H1 (cell line): ENCODE data around the gene ATP11A. TPM values are rescaled to one million over a fixed set of nuclear protein-coding genes. Genes with fewer than 3 reads are reported as not detected.

Source experiments
- CTCF ChIA-PET: fragments of 300-600 bp; sonication (Branson Sonifier 250); formaldehyde crosslinking; loops from one replicate; lab custom pipeline; 2021; ENCODE audit not compliant: partially characterized antibody; lab: Charles Lee
- POLR2A ChIA-PET: fragments of 300-600 bp; sonication (Branson Sonifier 250); formaldehyde crosslinking; loops from one replicate; lab custom pipeline; 2021; ENCODE audit warnings: inconsistent platforms; ENCODE audit not compliant: partially characterized antibody; lab: Charles Lee
- DNase-seq, 2 experiments: peaks; one replicate each; pipeline versions ENCODE4 v3.0.0 to v3.0.0-alpha.2; 2010 to 2022; ENCODE audit warnings: low spot score in 2 of 2, low read depth in 1 of 2, mixed read lengths in 1 of 2
- FAIRE-seq: peaks from 2 replicates; lab custom pipeline; 2011; peaks lifted over from hg19 to GRCh38; lab: Jason Lieb, UNC
- H2AFZ ChIP-seq: 2 replicates; pipeline ENCODE4 v1.8.1; 2012; ENCODE audit warnings: low read length, inconsistent platforms
- H2AK5ac ChIP-seq: 2 replicates; pipeline ENCODE4 v1.6.1; 2013; ENCODE audit warnings: low read depth, low read length
- H2BK120ac ChIP-seq: replicated peaks from 2 replicates; pipeline ENCODE3; 2013; ENCODE audit warnings: low read depth, low read length, inconsistent platforms
- H2BK12ac ChIP-seq: 2 replicates; pipeline ENCODE4 v1.6.1; 2013; ENCODE audit warnings: low read depth, low read length
- H2BK15ac ChIP-seq: 2 replicates; pipeline ENCODE4 v1.6.1; 2013; ENCODE audit warnings: low read length
- H2BK20ac ChIP-seq: 2 replicates; pipeline ENCODE4 v1.6.1; 2013; ENCODE audit warnings: low read length
- H2BK5ac ChIP-seq: 2 replicates; pipeline ENCODE4 v1.6.1; 2013; ENCODE audit warnings: low read depth, low read length
- H3K14ac ChIP-seq: 2 replicates; pipeline ENCODE4 v1.6.1; 2013; ENCODE audit warnings: inconsistent platforms; ENCODE audit not compliant: insufficient read length
- H3K18ac ChIP-seq: 2 replicates; pipeline ENCODE4 v1.6.1; 2013; ENCODE audit warnings: low read length; ENCODE audit errors: extremely low read depth
- H3K23ac ChIP-seq: 2 replicates; pipeline ENCODE4 v1.6.1; 2013; ENCODE audit warnings: inconsistent platforms; ENCODE audit not compliant: insufficient read length
- H3K23me2 ChIP-seq: 2 replicates; pipeline ENCODE4 v1.6.1; 2013; ENCODE audit warnings: low read depth, low read length
- H3K27ac ChIP-seq: 2 replicates; pipeline ENCODE4 v1.6.1; 2011; ENCODE audit warnings: low read depth, low read length, inconsistent platforms
- H3K27me3 ChIP-seq, 4 experiments: replicated peaks in 1 of 4; 1 replicate in 1 of 4; 2 replicates in 3 of 4; pipeline versions ENCODE4 v1.6.1 to v1.8.1; 2011 to 2013; ENCODE audit warnings: low read length in 3 of 4, mild to moderate bottlenecking in 3 of 4, inconsistent platforms in 2 of 4, mixed read lengths in 2 of 4, moderate library complexity in 1 of 4; ENCODE audit not compliant: control insufficient read depth in 3 of 4, insufficient read depth in 3 of 4; ENCODE audit errors: extremely low read depth in 1 of 4
- H3K36me3 ChIP-seq, 4 experiments: 2 replicates each; pipeline versions ENCODE4 v1.6.1 to v1.8.1; 2011 to 2013; ENCODE audit warnings: mild to moderate bottlenecking in 4 of 4, low read length in 3 of 4, moderate library complexity in 2 of 4, control low read depth in 1 of 4, inconsistent platforms in 1 of 4; ENCODE audit not compliant: insufficient read depth in 4 of 4, control insufficient read depth in 2 of 4
- H3K4ac ChIP-seq: replicated peaks from 2 replicates; pipeline ENCODE3; 2013; ENCODE audit warnings: low read length, low read depth, mixed read lengths, inconsistent platforms; ENCODE audit not compliant: insufficient read length
- H3K4me1 ChIP-seq, 4 experiments: replicated peaks in 1 of 4; 1 replicate in 1 of 4; 2 replicates in 3 of 4; pipeline versions ENCODE4 v1.6.1 to v1.8.1; 2011 to 2013; ENCODE audit warnings: low read length in 3 of 4, inconsistent platforms in 2 of 4, mixed read lengths in 1 of 4; ENCODE audit not compliant: insufficient read depth in 4 of 4, control insufficient read depth in 3 of 4
- H3K4me2 ChIP-seq, 2 experiments: 2 replicates each; pipeline versions ENCODE4 v1.6.1 to v1.8.1; 2011 to 2013; ENCODE audit warnings: low read depth in 2 of 2, low read length in 2 of 2, control low read depth in 1 of 2, inconsistent platforms in 1 of 2, mild to moderate bottlenecking in 1 of 2; ENCODE audit not compliant: insufficient read depth in 1 of 2
- H3K4me3 ChIP-seq, 4 experiments: fragments of 200-600, 300-600 bp in 1 of 4; sonication (generic), shearing (Covaris generic), sonication (Bioruptor Twin) in 1 of 4; 2 replicates each; pipeline versions ENCODE4 v1.5.1 to v1.8.1; 2011 to 2016; ENCODE audit warnings: low read length in 4 of 4, low read depth in 3 of 4, control low read depth in 2 of 4, inconsistent platforms in 2 of 4, mild to moderate bottlenecking in 2 of 4, mixed read lengths in 1 of 4, moderate library complexity in 1 of 4; ENCODE audit not compliant: insufficient read depth in 2 of 4; ENCODE audit errors: extremely low read depth in 1 of 4
- H3K56ac ChIP-seq: replicated peaks from 2 replicates; pipeline ENCODE3; 2013; ENCODE audit warnings: low read depth, mild to moderate bottlenecking, mixed read lengths, low read length, inconsistent platforms; ENCODE audit not compliant: insufficient read length
- H3K79me1 ChIP-seq: 2 replicates; pipeline ENCODE4 v1.6.1; 2013; ENCODE audit warnings: low read depth, low read length, control low read depth
- H3K79me2 ChIP-seq, 2 experiments: 2 replicates each; pipeline versions ENCODE4 v1.6.1 to v1.8.1; 2012 to 2013; ENCODE audit warnings: low read length in 2 of 2, mild to moderate bottlenecking in 2 of 2, inconsistent platforms in 1 of 2; ENCODE audit not compliant: insufficient read depth in 2 of 2, control insufficient read depth in 1 of 2
- H3K9ac ChIP-seq, 4 experiments: replicated peaks in 1 of 4; 1 replicate in 1 of 4; 2 replicates in 3 of 4; pipeline versions ENCODE4 v1.6.1 to v1.8.1; 2011 to 2013; ENCODE audit warnings: low read depth in 3 of 4, low read length in 3 of 4, control low read depth in 2 of 4, mild to moderate bottlenecking in 2 of 4, moderate library complexity in 2 of 4, inconsistent platforms in 1 of 4; ENCODE audit errors: extremely low read depth in 1 of 4
- H3K9me3 ChIP-seq, 2 experiments: 2 replicates each; pipeline versions ENCODE4 v1.6.1 to v1.8.1; 2012 to 2013; ENCODE audit warnings: mild to moderate bottlenecking in 2 of 2, moderate library complexity in 2 of 2, control low read depth in 1 of 2, inconsistent platforms in 1 of 2, low read depth in 1 of 2, low read length in 1 of 2, mixed read lengths in 1 of 2; ENCODE audit not compliant: insufficient read depth in 2 of 2
- H4K20me1 ChIP-seq, 2 experiments: replicated peaks in 1 of 2; 2 replicates each; pipeline versions ENCODE3 to v1.8.1; 2011 to 2013; ENCODE audit warnings: inconsistent platforms in 2 of 2, low read length in 2 of 2, mild to moderate bottlenecking in 1 of 2; ENCODE audit not compliant: insufficient read depth in 2 of 2, control insufficient read depth in 1 of 2
- H4K5ac ChIP-seq: 2 replicates; pipeline ENCODE4 v1.6.1; 2013; ENCODE audit warnings: low read length, low read depth, mixed read lengths, inconsistent platforms; ENCODE audit not compliant: insufficient read length
- H4K8ac ChIP-seq: 2 replicates; pipeline ENCODE4 v1.8.0; 2013; ENCODE audit warnings: mild to moderate bottlenecking, moderate library complexity, low read length, inconsistent platforms; ENCODE audit not compliant: insufficient read depth; ENCODE audit errors: extremely low read depth
- H4K91ac ChIP-seq: replicated peaks from 2 replicates; pipeline ENCODE3; 2013; ENCODE audit warnings: low read length, mixed read lengths, inconsistent platforms; ENCODE audit not compliant: insufficient read length
- CBX8 ChIP-seq: fragments of 300-800, 300-1000 bp; sonication (generic); IDR thresholded peaks from 2 replicates; pipeline ENCODE4 v1.7.1; 2016; ENCODE audit warnings: low read depth, low read length, borderline replicate concordance
- HDAC2 ChIP-seq, 2 experiments: fragments of 300-600 bp in 1 of 2; sonication (generic) in 1 of 2; IDR thresholded peaks; 2 replicates each; pipeline ENCODE4 v1.6.1; 2011 to 2012; ENCODE audit warnings: low read depth in 2 of 2, low read length in 2 of 2, mild to moderate bottlenecking in 2 of 2, moderate library complexity in 2 of 2, borderline replicate concordance in 1 of 2, inconsistent platforms in 1 of 2
- WGBS, 2 experiments: shearing (Covaris generic) in 1 of 2; methylation state at CpG; one replicate each; pipeline versions ENCODE4 v1.1.6 to v1.1.7; 2013 to 2015; ENCODE audit warnings: low lambda C conversion rate in 2 of 2, mixed read lengths in 2 of 2, inconsistent platforms in 1 of 2, low coverage in 1 of 2, missing lambda C conversion rate in 1 of 2; ENCODE audit not compliant: insufficient replicate concordance in 2 of 2, insufficient coverage in 1 of 2, insufficient read length in 1 of 2; ENCODE audit errors: extremely low coverage in 1 of 2, missing lambda C conversion rate in 1 of 2; 5-methylcytosine and 5-hydroxymethylcytosine counted together
- polyA plus RNA-seq, 7 experiments: library from polyadenylated mRNA; depleted of rRNA in 3 of 7; stranded (reverse) in 5 of 7; unstranded in 2 of 7; fragments of >200 nt in 5 of 7; fragments of 200-250 nt in 2 of 7; gene quantifications; 1 replicate in 5 of 7; 2 replicates in 1 of 7; 4 replicates in 1 of 7; pipeline versions ENCODE4 v1.2.1 to v1.2.3, GENCODE V29; 2011 to 2013; ENCODE audit warnings: missing spikeins in 2 of 7, mixed read lengths in 2 of 7
- total RNA-seq: library from RNA; stranded (reverse); fragmentation: NEBNext Ultra II Directional; extraction: Animal tissue kit (Norgen Biotek cat#: 25700); gene quantifications from 2 replicates; pipeline ENCODE4 v1.2.1, GENCODE V29; 2021

The ATP11A gene
- total and polyA plus RNA-seq, 2 of the 8 experiments (the other 6 are each of a cell fraction or from before 2014, with no cell fraction given) = 28.8 to 72.9 TPM

GRCh38 chr13:112902669-112903068 is 212.8 kb downstream of the ATP11A start:
- no peak overlapping the region; the same call in 1 of the 2 replicates for H4K8ac ChIP-seq
- H3K27ac ChIP-seq = no peak overlapping the region
- peaks cover 0 to 14% (median 0%) of the 10 kb centered on the region in 4 experiments; a peak in 2 of 8 replicates for H3K36me3 ChIP-seq
- no peak overlapping the region for H3K4me3 ChIP-seq
- H3K4me1 ChIP-seq = peaks cover 14 to 52% (median 28%) of the 10 kb centered on the region in 4 experiments
- 50% methylated on average over 2 of the region's 2 CpGs; no CpG with 5 or more reads in 1 of the 2 experiments for WGBS, 2 experiments
- H2BK12ac ChIP-seq = no peak overlapping the region
- H3K18ac ChIP-seq = no peak overlapping the region; the same call in 1 of the 2 replicates
- H3K27me3 ChIP-seq = no peaks in the 10 kb centered on the region
- no peak overlapping the region for H4K5ac ChIP-seq
- H2AFZ ChIP-seq = no peak overlapping the region
- peaks cover 0 to 17% of the 10 kb centered on the region in 2 experiments; a peak in 2 of 4 replicates for H3K79me2 ChIP-seq
- H4K20me1 ChIP-seq = peaks cover 0 to 9% of the 10 kb centered on the region in 2 experiments
- no peak overlapping the region for H2AK5ac ChIP-seq
- no peak overlapping the region for H2BK20ac ChIP-seq
- no peak overlapping the region for H3K4ac ChIP-seq
- H3K9ac ChIP-seq = no peak overlapping the region
- no peak overlapping the region for H3K4me2 ChIP-seq
- no peak overlapping the region for H3K23ac ChIP-seq
- ChIA-PET POLR2A (interaction anchor here (5.9 kb wide), 1 partner anchor 7 kb away, joined by 44 read pairs; no protein-coding TSS in a partner anchor), CTCF (interaction anchor here (0.5 to 2.7 kb wide), 4 partner anchors 9 to 54 kb away, joined by 3 to 12 read pairs (median 4); no protein-coding TSS in a partner anchor)
- H3K56ac ChIP-seq = no peak overlapping the region
- H4K91ac ChIP-seq = no peak overlapping the region
- DNase-seq (no peak), FAIRE-seq (no peak)
- no peak overlapping the region for H2BK15ac ChIP-seq
- H2BK120ac ChIP-seq = no peak overlapping the region
- no peak overlapping the region for H3K14ac ChIP-seq
- H3K79me1 ChIP-seq = no peaks in the 10 kb centered on the region; the same call in 1 of the 2 replicates
- H3K23me2 ChIP-seq = no peaks in the 10 kb centered on the region; the same call in 1 of the 2 replicates
- no peak for TF ChIP-seq CBX8
- no peak for TF ChIP-seq HDAC2 (IDR thresholded peaks at IDR 0.05; ENCODE audit: borderline replicate concordance in 1 of 2, low read depth in 2 of 2, low read length in 2 of 2)
- TF ChIP-seq, all 59 proteins: peak for 0
- Histone ChIP-seq H2BK5ac (no peak overlapping the region), H3K9me3 (no peaks in the 10 kb centered on the region)
